GM12878 (cell line): Measurements from ENCODE around the gene MAP1LC3B. TPM values are rescaled to one million over a fixed set of nuclear protein-coding genes. Genes with fewer than 3 reads are reported as not detected.

Experiments
- ATAC-seq: fragments of 200-7000 bp; cut with Tn5 transposase; 3 replicates; pipeline ENCODE4 v1.9.1; 2020; ENCODE audit warnings: mild to moderate bottlenecking, moderate library complexity
- BruUV-seq: library from RNA; stranded (reverse); fragments of 400-500 nt; replicated peaks from 2 replicates; lab custom pipeline; 2021; lab: Mats Ljungman, UMichigan
- CTCF ChIA-PET: fragments of 300-600 bp; sonication (Branson Sonifier 250); formaldehyde crosslinking; extraction: SDS; loops from one replicate; lab custom pipeline; 2021; ENCODE audit warnings: inconsistent platforms; lab: Yijun Ruan, JAX
- POLR2A ChIA-PET: fragments of 350-600 bp; formaldehyde crosslinking; extraction: SDS; loops from one replicate; lab custom pipeline; 2021; ENCODE audit warnings: inconsistent platforms; lab: Charles Lee
- RAD21 ChIA-PET: fragments of 300-600 bp; sonication (Branson Sonifier 250); formaldehyde crosslinking; loops from one replicate; lab custom pipeline; 2023; ENCODE audit warnings: antibody characterized with exemption; ENCODE audit not compliant: unreplicated experiment; lab: Charles Lee
- SMC1A ChIA-PET: fragments of 300-600 bp; sonication (Branson Sonifier 250); formaldehyde crosslinking; loops from one replicate; lab custom pipeline; 2023; ENCODE audit not compliant: unreplicated experiment, uncharacterized antibody; lab: Charles Lee
- DNase-seq: peaks from one replicate; pipeline ENCODE4 v3.0.0-alpha.2; 2011; ENCODE audit warnings: low read depth, low spot score
- FAIRE-seq: peaks from 3 replicates; lab custom pipeline; 2011; peaks lifted over from hg19 to GRCh38; lab: Jason Lieb, UNC
- H2AFZ ChIP-seq: 2 replicates; pipeline ENCODE4 v1.6.0; 2011; ENCODE audit warnings: low read depth, low read length, control low read depth; ENCODE audit not compliant: control insufficient read depth
- H3K27ac ChIP-seq: 2 replicates; pipeline ENCODE4 v1.5.1; 2011; ENCODE audit warnings: control low read depth; ENCODE audit not compliant: control insufficient read depth, insufficient read depth
- H3K27me3 ChIP-seq, 2 experiments: replicated peaks in 1 of 2; 2 replicates each; pipeline versions ENCODE4 v1.6.0 to v1.6.1; 2011; ENCODE audit warnings: low read length in 1 of 2; ENCODE audit not compliant: control insufficient read depth in 2 of 2, insufficient read depth in 2 of 2
- H3K36me3 ChIP-seq, 2 experiments: 2 replicates each; pipeline ENCODE4 v1.5.1; 2011; ENCODE audit warnings: low read length in 1 of 2; ENCODE audit not compliant: control insufficient read depth in 2 of 2, insufficient read depth in 2 of 2
- H3K4me1 ChIP-seq: 2 replicates; pipeline ENCODE4 v1.6.1; 2011; ENCODE audit warnings: mild to moderate bottlenecking, low read length, moderate library complexity, mixed read lengths; ENCODE audit not compliant: control insufficient read depth, insufficient read depth
- H3K4me2 ChIP-seq: 2 replicates; pipeline ENCODE4 v1.6.0; 2011; ENCODE audit warnings: control low read depth; ENCODE audit not compliant: control insufficient read depth, insufficient read depth
- H3K4me3 ChIP-seq: fragments of 200-600 bp; sonication (generic); 2 replicates; pipeline ENCODE4 v1.5.1; 2016
- H3K79me2 ChIP-seq: 2 replicates; pipeline ENCODE4 v1.6.0; 2011; ENCODE audit warnings: low read length; ENCODE audit not compliant: control insufficient read depth, insufficient read depth
- H3K9ac ChIP-seq: 2 replicates; pipeline ENCODE4 v1.8.0; 2011; ENCODE audit warnings: low read length, control low read depth, mixed read lengths; ENCODE audit not compliant: control insufficient read depth, insufficient read depth
- H3K9me3 ChIP-seq: replicated peaks from 3 replicates; pipeline ENCODE4 v1.5.1; 2011; ENCODE audit warnings: mild to moderate bottlenecking, low read length; ENCODE audit not compliant: control insufficient read depth, insufficient read depth
- H4K20me1 ChIP-seq: 2 replicates; pipeline ENCODE4 v1.6.0; 2011; ENCODE audit not compliant: control insufficient read depth, insufficient read depth
- BACH1 ChIP-seq: fragments of 450-650 bp; IDR thresholded peaks from 2 replicates; pipeline ENCODE4 v1.6.1; 2017; ENCODE audit warnings: mild to moderate bottlenecking, borderline replicate concordance
- BRCA1 ChIP-seq: IDR thresholded peaks from 2 replicates; pipeline ENCODE4 v1.6.1; 2011; ENCODE audit warnings: low read depth, low read length, improper control_type of control experiment
- CHD4 ChIP-seq: fragments of 200-600 bp; sonication (generic); IDR thresholded peaks from 2 replicates; pipeline ENCODE4 v1.6.1; 2016; ENCODE audit warnings: mild to moderate bottlenecking
- MLLT1 ChIP-seq: fragments of 450-650 bp; IDR thresholded peaks from 2 replicates; pipeline ENCODE4 v1.6.1; 2016; ENCODE audit warnings: mild to moderate bottlenecking
- NFYA ChIP-seq: IDR thresholded peaks from 2 replicates; pipeline ENCODE4 v1.6.1; 2011; ENCODE audit warnings: low read depth, mild to moderate bottlenecking, low read length, improper control_type of control experiment, borderline replicate concordance
- NKRF ChIP-seq: fragments of 450-650 bp; conservative IDR thresholded peaks from 2 replicates; pipeline ENCODE4 v1.6.1; 2017; ENCODE audit warnings: mild to moderate bottlenecking, moderate library complexity
- NR2C1 ChIP-seq: fragments of 450-650 bp; IDR thresholded peaks from 2 replicates; pipeline ENCODE4 v1.6.1; 2017; ENCODE audit warnings: antibody characterized with exemption, mild to moderate bottlenecking, moderate library complexity
- PAX8 ChIP-seq: fragments of 450-650 bp; IDR thresholded peaks from 2 replicates; pipeline ENCODE4 v1.6.1; 2017; ENCODE audit warnings: mild to moderate bottlenecking, moderate library complexity
- POLR2A ChIP-seq: IDR thresholded peaks from 2 replicates; pipeline ENCODE4 v1.6.1; 2011; ENCODE audit warnings: low read depth, mild to moderate bottlenecking, low read length
- USF1 ChIP-seq: IDR thresholded peaks from 2 replicates; pipeline ENCODE4 v1.6.1; 2011; ENCODE audit warnings: borderline replicate concordance, low read depth, mild to moderate bottlenecking, moderate library complexity, mixed read lengths, low read length; ENCODE audit not compliant: insufficient read depth; ENCODE audit errors: extremely low read length
- WRNIP1 ChIP-seq: IDR thresholded peaks from 2 replicates; pipeline ENCODE4 v1.6.1; 2011; ENCODE audit warnings: low read depth, low read length, improper control_type of control experiment, borderline replicate concordance
- YY1 ChIP-seq: IDR thresholded peaks from 2 replicates; pipeline ENCODE4 v1.6.1; 2011; ENCODE audit warnings: low read depth, mild to moderate bottlenecking, low read length
- ZNF207 ChIP-seq: fragments of 450-650 bp; IDR thresholded peaks from 2 replicates; pipeline ENCODE4 v1.6.1; 2014; ENCODE audit warnings: antibody characterized with exemption, mild to moderate bottlenecking, borderline replicate concordance
- ZNF217 ChIP-seq: fragments of 450-650 bp; IDR thresholded peaks from 2 replicates; pipeline ENCODE4 v1.6.1; 2017; ENCODE audit warnings: antibody characterized with exemption, mild to moderate bottlenecking
- WGBS: methylation state at CpG from one replicate; pipeline ENCODE4 v1.1.6; 2016; ENCODE audit warnings: low lambda C conversion rate; ENCODE audit not compliant: insufficient replicate concordance, insufficient coverage; ENCODE audit errors: missing lambda C conversion rate; 5-methylcytosine and 5-hydroxymethylcytosine counted together
- in situ Hi-C: fragments of 300-500 bp; cut with MboI; formaldehyde crosslinking; loops from 9 replicates; pipeline ENCODE4 v1.14.3; 2018; ENCODE audit warnings: mixed read lengths
- intact Hi-C: fragments of 100-400 bp; cut with micrococcal nuclease; formaldehyde crosslinking; loops from one replicate; pipeline ENCODE4 v1.14.2; 2022; ENCODE audit not compliant: unreplicated experiment
- polyA plus RNA-seq, 11 experiments: library from polyadenylated mRNA; depleted of rRNA in 4 of 11; unstranded in 6 of 11; stranded (reverse) in 5 of 11; fragments of >200 nt; fragmentation: Nextera tagmentation in 4 of 11; fragmentation: Illumina TruSeq in 1 of 11; extraction: Ambion mirVana in 4 of 11; extraction: Trizol in 1 of 11; gene quantifications; 1 replicate in 1 of 11; 2 replicates in 10 of 11; pipeline versions ENCODE4 v1.2.1 to v1.2.3, GENCODE V29; 2011 to 2016; ENCODE audit warnings: inconsistent platforms in 2 of 11, missing spikeins in 2 of 11, low read depth in 1 of 11
- total RNA-seq, 4 experiments: library from RNA; depleted of rRNA in 3 of 4; stranded (reverse); fragments of >200 nt in 3 of 4; fragmentation: Illumina TruSeq in 1 of 4; extraction: Trizol in 1 of 4; gene quantifications; 2 replicates each; pipeline versions ENCODE4 v1.2.1 to v1.2.3, GENCODE V29; 2013 to 2021

Gene MAP1LC3B
- total and polyA plus RNA-seq, 10 of the 15 experiments (the other 5 are each of a cell fraction or from before 2014, with no cell fraction given), result 6.1 to 42.8 (median 13.7) TPM

- intact Hi-C loops (no loop called here), in situ Hi-C loops (no loop called here)
- no TSS peak for BruUV-seq
- WGBS, result 86% methylated on average over 14 of the region's 17 CpGs
- TF ChIP-seq ZNF207 (no peak), POLR2A (no peak), NFYA (no peak), MLLT1 (no peak), BRCA1 (no peak), ZNF217 (no peak), NR2C1 (no peak), WRNIP1 (no peak), CHD4 (no peak), PAX8 (no peak), USF1 (no peak), YY1 (no peak), NKRF (no peak), BACH1 (no peak)
- ChIA-PET SMC1A (no interaction called here), RAD21 (no interaction called here), CTCF (interaction anchor here (1.4 kb wide), 1 partner anchor 30 kb away, joined by 3 read pairs; no protein-coding TSS in a partner anchor), POLR2A (no interaction called here)
- H3K27ac ChIP-seq, result no peak overlapping the region
- H3K36me3 ChIP-seq, result peaks cover 18 to 20% of the 10 kb centered on the region in 2 experiments
- no peak overlapping the region for H3K4me3 ChIP-seq
- H3K79me2 ChIP-seq, result peaks cover 3% of the 10 kb centered on the region; the same call in 1 of the 2 replicates
- DNase-seq (no peak), ATAC-seq (no peak), FAIRE-seq (no peak)
- no peak overlapping the region for H2AFZ ChIP-seq
- H4K20me1 ChIP-seq, result no peaks in the 10 kb centered on the region
- H3K4me2 ChIP-seq, result no peak overlapping the region
- H3K27me3 ChIP-seq, result no peaks in the 10 kb centered on the region
- H3K4me1 ChIP-seq, result no peaks in the 10 kb centered on the region
- H3K9me3 ChIP-seq, result no peaks in the 10 kb centered on the region
- no peak overlapping the region for H3K9ac ChIP-seq
Observed at GRCh38 chr16:87363771-87364455, 28.2 kb upstream of the MAP1LC3B start.
